ENCODE data around the gene PHYHIPL.

PHYHIPL gene

DNA sequence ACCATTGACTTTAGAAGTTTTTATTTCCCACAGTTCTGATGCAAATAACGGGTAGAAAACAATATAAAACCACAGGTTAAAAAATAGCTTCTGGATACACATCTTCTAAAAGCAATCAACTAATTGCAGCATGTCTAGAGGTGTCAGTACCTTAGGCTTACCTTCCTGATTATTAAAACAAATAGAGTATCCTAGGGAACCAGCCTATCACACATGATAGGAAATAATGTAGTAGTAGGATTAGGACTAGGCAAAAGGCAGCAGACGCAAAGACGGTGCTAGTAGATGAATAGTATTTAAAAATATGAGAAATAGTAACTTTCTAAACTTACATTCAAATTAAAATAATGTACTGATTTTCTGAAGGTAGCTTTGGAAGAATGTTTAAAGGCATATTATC, 41.7 kb upstream of the PHYHIPL start:
- H3K9me3 ChIP-seq (replicated peaks; ENCODE audit: insufficient read depth, low read length), result no peaks in the 10 kb centered on the region
- H3K4me1 ChIP-seq (ENCODE audit: low read length), result no peaks in the 10 kb centered on the region
- no peaks in the 10 kb centered on the region for H3K9me2 ChIP-seq (replicated peaks; ENCODE audit: insufficient read depth, low read length)
- DNase-seq, result no peak
- H3K4me2 ChIP-seq (ENCODE audit: low read depth, low read length), result no peak overlapping the region
- H3K4me3 ChIP-seq (ENCODE audit: low read length), result no peak overlapping the region
- H2AFZ ChIP-seq (ENCODE audit: low read length), result no peak overlapping the region
- H3K36me3 ChIP-seq (replicated peaks; ENCODE audit: insufficient read depth, low read length), result no peaks in the 10 kb centered on the region
- no peaks in the 10 kb centered on the region for H3K27me3 ChIP-seq (replicated peaks; ENCODE audit: insufficient read depth, low read length)
- H3K9ac ChIP-seq (ENCODE audit: low read length), result no peak overlapping the region
- TF ChIP-seq EZH2 (optimal IDR thresholded peaks at IDR 0.05; ENCODE audit: low read depth, low read length) (no peak), CTCF (IDR thresholded peaks at IDR 0.05; ENCODE audit: low read length) (no peak), EZH2phosphoT487 (IDR thresholded peaks at IDR 0.05; ENCODE audit: low read length) (no peak)
- H4K20me1 ChIP-seq (ENCODE audit: insufficient read depth, low read length), result no peaks in the 10 kb centered on the region
- H3F3A ChIP-seq (ENCODE audit: insufficient read depth, low read length), result no peaks in the 10 kb centered on the region
- H3K27ac ChIP-seq (ENCODE audit: low read length), result no peak overlapping the region
- no peaks in the 10 kb centered on the region for H3K79me2 ChIP-seq (ENCODE audit: low read length)

DNA sequence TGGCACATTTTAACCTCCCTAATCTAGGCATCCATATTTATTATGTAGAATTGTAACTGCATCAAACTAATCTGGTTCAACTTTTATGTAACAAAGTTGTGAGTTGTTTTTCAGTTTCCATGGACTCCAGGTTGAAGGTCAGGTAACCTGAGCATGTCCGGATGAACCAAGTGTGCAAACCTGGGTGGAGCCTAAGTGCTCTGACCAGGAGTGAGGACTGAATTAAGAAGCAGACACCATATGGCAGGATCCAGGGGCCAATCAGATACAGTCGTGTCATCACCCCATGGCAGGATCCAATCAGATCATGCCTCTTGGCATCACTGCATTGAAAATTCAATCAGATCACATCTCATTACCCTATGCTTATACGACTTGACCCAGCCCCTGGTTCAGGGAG, 41.2 kb upstream of the PHYHIPL start:
- H3K4me2 ChIP-seq (ENCODE audit: low read depth, low read length), result no peak overlapping the region
- H3K36me3 ChIP-seq (replicated peaks; ENCODE audit: insufficient read depth, low read length), result no peaks in the 10 kb centered on the region
- no peaks in the 10 kb centered on the region for H4K20me1 ChIP-seq (ENCODE audit: insufficient read depth, low read length)
- no peak overlapping the region for H3K4me3 ChIP-seq (ENCODE audit: low read length)
- H3K9ac ChIP-seq (ENCODE audit: low read length), result no peak overlapping the region
- no peaks in the 10 kb centered on the region for H3F3A ChIP-seq (ENCODE audit: insufficient read depth, low read length)
- no peaks in the 10 kb centered on the region for H3K27me3 ChIP-seq (replicated peaks; ENCODE audit: insufficient read depth, low read length)
- H3K27ac ChIP-seq (ENCODE audit: low read length), result no peak overlapping the region
- TF ChIP-seq CTCF (IDR thresholded peaks at IDR 0.05; ENCODE audit: low read length) (no peak), EZH2 (optimal IDR thresholded peaks at IDR 0.05; ENCODE audit: low read depth, low read length) (no peak), EZH2phosphoT487 (IDR thresholded peaks at IDR 0.05; ENCODE audit: low read length) (no peak)
- no peak overlapping the region for H2AFZ ChIP-seq (ENCODE audit: low read length)
- H3K79me2 ChIP-seq (ENCODE audit: low read length), result no peaks in the 10 kb centered on the region
- H3K9me3 ChIP-seq (replicated peaks; ENCODE audit: insufficient read depth, low read length), result no peaks in the 10 kb centered on the region
- H3K9me2 ChIP-seq (replicated peaks; ENCODE audit: insufficient read depth, low read length), result no peaks in the 10 kb centered on the region
- H3K4me1 ChIP-seq (ENCODE audit: low read length), result no peaks in the 10 kb centered on the region
- no peak for DNase-seq

DNA sequence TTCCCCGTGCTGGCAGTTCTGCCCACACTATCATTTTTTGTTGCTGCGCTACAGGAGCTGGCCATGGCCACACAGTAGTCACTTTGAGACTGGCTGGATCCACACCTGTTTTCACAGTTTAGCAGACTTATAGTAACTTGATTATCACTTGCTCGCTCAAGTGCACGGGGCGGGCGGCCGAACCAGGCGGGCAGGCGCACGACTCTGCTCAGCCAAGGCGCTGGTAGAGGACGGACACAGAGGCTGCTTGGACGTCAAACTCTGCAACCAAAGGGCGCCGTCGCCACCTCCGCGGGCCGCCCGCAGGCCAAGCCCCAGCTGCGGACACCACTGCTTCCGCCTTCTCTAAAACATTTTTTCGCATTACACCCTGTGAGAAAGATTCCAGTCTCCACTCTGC, 38.4 kb upstream of the PHYHIPL start:
- Histone ChIP-seq H3K79me2 (ENCODE audit: low read length) (no peaks in the 10 kb centered on the region), H3K27ac (ENCODE audit: low read length) (no peak overlapping the region), H4K20me1 (ENCODE audit: insufficient read depth, low read length) (no peaks in the 10 kb centered on the region), H3K27me3 (replicated peaks; ENCODE audit: insufficient read depth, low read length) (no peaks in the 10 kb centered on the region), H3K4me1 (ENCODE audit: low read length) (no peaks in the 10 kb centered on the region), H3K9ac (ENCODE audit: low read length) (no peak overlapping the region), H3F3A (ENCODE audit: insufficient read depth, low read length) (no peaks in the 10 kb centered on the region), H3K4me3 (ENCODE audit: low read length) (no peak overlapping the region), H3K9me2 (replicated peaks; ENCODE audit: insufficient read depth, low read length) (no peaks in the 10 kb centered on the region), H3K36me3 (replicated peaks; ENCODE audit: insufficient read depth, low read length) (no peaks in the 10 kb centered on the region), H3K9me3 (replicated peaks; ENCODE audit: insufficient read depth, low read length) (no peaks in the 10 kb centered on the region), H2AFZ (ENCODE audit: low read length) (no peak overlapping the region), H3K4me2 (ENCODE audit: low read depth, low read length) (no peak overlapping the region)
- no peak for TF ChIP-seq EZH2phosphoT487 (IDR thresholded peaks at IDR 0.05; ENCODE audit: low read length)
- no peak for DNase-seq

DNA sequence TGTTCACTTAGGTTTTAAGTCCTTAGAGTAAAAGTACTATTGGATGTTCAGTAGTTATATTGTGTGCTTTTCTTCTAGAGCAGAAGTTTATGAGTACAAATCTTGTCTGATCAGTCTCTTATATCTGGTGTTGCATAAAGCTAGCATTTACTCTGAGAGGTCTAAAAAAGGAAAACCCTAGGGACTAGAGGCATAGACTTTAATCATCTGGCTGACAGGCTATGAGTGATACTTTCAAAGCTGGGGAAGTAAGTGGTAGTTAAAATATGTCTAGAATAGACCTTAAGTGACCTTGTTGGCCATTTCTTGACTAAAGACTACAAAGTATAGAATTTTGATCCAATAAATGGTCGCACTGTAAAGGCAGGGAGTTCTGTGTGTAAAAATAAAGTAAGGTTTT, 32.9 kb upstream of the PHYHIPL start:
- Histone ChIP-seq H3K79me2 (ENCODE audit: low read length) (no peaks in the 10 kb centered on the region), H3K9me2 (replicated peaks; ENCODE audit: insufficient read depth, low read length) (no peaks in the 10 kb centered on the region), H3K27ac (ENCODE audit: low read length) (no peak overlapping the region), H3K4me1 (ENCODE audit: low read length) (no peaks in the 10 kb centered on the region), H3K27me3 (replicated peaks; ENCODE audit: insufficient read depth, low read length) (no peaks in the 10 kb centered on the region), H3F3A (ENCODE audit: insufficient read depth, low read length) (no peaks in the 10 kb centered on the region), H3K4me3 (ENCODE audit: low read length) (no peak overlapping the region), H4K20me1 (ENCODE audit: insufficient read depth, low read length) (no peaks in the 10 kb centered on the region), H3K9ac (ENCODE audit: low read length) (no peak overlapping the region), H3K4me2 (ENCODE audit: low read depth, low read length) (no peak overlapping the region), H3K9me3 (replicated peaks; ENCODE audit: insufficient read depth, low read length) (no peaks in the 10 kb centered on the region), H3K36me3 (replicated peaks; ENCODE audit: insufficient read depth, low read length) (no peaks in the 10 kb centered on the region), H2AFZ (ENCODE audit: low read length) (no peak overlapping the region)
- no peak for DNase-seq
- no peak for TF ChIP-seq CTCF (IDR thresholded peaks at IDR 0.05; ENCODE audit: low read length)
- no peak for TF ChIP-seq EZH2 (optimal IDR thresholded peaks at IDR 0.05; ENCODE audit: low read depth, low read length)
- TF ChIP-seq EZH2phosphoT487 (IDR thresholded peaks at IDR 0.05; ENCODE audit: low read length), result no peak

Data from MM.1S (cell line).